ENCODE measurements around the gene OBSCN.

- TF ChIP-seq POLR2AphosphoS5 (IDR thresholded peaks at IDR 0.05): no peak
- no peak for TF ChIP-seq CTCF (IDR thresholded peaks at IDR 0.05)
- TF ChIP-seq POLR2A (IDR thresholded peaks at IDR 0.05): no peak
- no peak for TF ChIP-seq EP300 (IDR thresholded peaks at IDR 0.05)
These were observed 203.9 kb downstream of the OBSCN start for GRCh38 chr1:228411548-228412430.

Data from suprapubic skin (tissue), 4 donors.